Retina (tissue), 1 donor: ENCODE data around the gene ARHGAP42.

Experiments used
- DNase-seq: peaks from one replicate; pipeline ENCODE4 v3.0.0-alpha.2; 2016

ARHGAP42 gene

DNA sequence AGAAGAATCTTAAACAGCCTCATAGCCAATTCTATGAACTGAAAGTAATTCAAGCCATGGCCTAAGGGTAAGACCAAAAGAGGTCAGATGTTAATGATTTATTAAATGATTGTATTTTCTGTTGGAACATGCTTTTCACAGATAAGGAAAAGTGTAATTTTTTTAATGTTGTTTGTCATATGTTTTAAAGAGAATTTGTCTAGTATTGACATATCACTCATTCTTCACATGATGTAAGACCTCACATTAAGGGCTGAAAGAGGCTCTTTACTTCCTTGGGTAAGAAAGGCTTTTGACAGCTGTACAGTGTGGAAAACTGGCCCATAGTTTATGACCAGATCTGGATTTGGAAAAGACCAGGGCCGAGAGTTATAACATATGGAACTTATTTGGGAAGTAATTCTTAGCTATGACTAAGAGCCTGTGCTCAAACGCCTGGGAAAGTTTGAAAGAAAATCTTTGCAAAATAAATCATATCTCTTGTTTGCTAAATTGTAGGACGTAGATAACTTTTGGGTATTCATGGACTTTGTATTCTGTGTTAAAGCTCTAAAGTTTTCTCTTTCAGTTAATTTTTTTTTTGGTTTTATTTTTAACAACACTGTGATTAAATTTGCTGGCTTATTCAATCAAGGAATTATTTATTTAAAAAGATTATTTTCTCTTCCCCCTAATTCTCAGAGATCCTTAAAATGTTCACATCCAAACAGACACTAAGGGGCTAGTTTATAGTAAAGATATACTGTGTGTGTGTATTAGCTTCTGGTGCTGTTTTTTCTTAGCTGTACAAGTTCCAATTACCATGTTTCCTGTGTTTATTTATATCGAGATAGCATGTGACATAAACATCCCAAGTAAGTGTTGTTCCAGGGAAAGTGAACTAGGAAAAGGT is 162.2 kb downstream of the ARHGAP42 start:
- no peak for DNase-seq

DNA sequence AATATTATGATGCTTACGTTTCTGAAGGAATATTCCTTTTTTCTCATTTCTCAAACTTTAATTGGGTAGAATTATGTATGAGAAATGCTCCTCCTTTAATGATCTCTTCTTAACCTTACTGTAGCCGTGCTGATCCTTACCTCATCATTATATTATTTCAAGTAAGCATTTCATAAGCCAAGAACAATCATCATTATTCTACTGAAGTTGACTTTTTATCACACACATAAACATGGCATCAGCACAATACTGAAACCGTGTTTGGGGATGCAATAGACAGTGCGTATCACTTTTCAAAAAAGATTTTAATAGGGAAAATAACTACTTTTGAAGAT is 162.8 kb downstream of the ARHGAP42 start:
- DNase-seq, result no peak

DNA sequence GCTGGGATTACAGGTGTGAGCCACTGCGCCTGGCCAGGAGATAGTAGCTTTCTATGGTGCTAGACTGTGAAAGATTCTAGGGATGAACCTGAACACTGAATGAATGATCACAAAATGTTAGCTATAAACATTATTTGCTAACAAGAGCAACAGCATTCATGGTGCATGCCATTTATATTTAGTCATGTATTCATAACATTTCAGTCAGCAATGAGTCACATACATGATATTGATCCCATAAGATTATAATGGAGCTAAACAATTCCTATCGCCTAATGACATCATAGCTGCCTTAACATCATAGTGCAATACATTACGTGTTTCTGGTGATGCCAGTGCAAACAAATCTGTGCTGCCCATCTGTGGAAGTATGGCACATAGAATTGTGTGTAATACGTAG is 164.1 kb downstream of the ARHGAP42 start:
- DNase-seq, result no peak

DNA sequence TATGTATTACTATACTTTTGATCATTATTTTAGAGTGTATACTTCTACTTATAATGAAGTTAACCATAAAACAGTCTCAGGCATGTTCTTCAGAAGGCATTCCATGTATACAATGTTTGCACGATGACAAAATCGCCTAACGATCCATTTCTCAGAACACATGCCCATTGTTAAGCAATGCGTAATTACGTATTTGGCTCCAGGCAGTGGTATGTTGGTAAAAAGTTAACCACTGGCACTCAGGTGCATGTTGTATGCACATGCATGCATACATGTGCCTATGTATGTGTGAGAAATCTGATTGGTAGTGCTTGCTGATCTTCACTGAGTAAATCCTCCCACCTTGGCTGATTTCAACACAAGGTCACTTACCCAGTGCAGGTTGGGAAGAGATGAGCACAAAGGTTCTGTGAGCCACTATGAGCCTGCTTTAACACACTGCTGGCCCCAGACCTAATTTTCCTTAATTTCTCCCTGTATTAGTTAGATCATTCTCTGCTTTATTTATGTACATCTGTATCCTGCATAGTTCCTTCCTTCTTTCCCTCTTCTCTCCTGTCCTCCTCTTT is 164.6 kb downstream of the ARHGAP42 start:
- no peak for DNase-seq

DNA sequence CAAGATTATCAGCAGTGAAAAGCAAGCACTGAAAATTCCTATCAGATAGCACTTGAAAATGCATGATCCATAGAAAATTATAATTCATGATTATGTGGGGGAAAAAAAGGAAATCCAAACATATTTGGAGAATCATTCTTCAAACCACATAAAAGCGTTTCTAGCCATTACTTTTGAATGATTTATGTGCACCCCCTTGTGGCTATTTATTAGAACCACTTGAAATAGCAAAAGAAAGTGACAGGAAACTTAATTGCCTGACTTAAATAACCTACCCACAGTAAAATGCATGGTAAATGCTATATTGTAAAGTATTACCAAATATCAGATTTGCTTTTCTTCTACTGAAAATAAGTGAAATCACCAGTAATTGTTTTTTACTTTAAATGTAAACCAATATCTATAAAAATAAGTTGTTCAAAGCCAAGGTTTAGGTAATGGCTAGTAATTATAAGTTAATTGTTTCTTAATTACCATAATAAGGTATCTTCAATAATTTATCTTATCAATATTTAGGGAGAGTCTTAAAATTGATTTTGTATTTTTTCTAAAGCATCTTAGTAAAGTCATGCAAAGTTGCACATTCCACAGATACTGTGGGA is 168.5 kb downstream of the ARHGAP42 start:
- DNase-seq, result no peak

DNA sequence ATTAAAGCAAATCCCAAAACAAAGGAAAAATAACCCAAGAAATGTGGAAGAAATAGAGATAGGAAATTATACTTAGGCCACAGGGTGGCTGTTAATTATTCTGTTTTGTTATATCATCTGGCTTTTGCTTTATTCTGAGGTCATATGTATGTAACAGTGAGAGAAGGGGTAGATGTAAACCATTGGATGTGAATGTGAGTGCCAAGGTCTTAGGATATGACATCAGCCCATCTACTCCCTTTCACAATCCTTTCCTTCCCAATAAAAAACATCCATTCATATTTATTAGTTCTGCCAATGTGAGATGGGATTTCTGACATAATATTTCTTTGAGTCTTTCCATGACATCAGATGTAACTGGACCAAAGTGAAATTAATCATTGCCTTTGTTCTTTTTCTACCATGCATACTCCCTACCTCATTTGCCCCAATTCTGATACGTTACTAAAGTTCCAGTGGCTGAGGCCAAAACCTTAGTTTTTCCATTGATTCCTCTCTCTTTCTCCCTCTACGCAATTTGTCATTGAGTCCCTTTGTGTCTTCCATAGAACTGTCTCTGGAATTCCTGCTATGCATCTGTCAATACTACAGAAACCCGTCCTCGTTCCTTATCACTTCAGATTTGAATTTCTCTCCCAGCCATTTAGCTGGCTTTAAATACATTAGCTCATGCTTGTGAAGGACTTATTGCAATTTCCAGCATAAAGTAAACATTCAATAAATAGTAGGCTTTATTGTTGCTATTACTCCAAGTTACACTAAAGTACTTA is 170.3 kb downstream of the ARHGAP42 start:
- no peak for DNase-seq

DNA sequence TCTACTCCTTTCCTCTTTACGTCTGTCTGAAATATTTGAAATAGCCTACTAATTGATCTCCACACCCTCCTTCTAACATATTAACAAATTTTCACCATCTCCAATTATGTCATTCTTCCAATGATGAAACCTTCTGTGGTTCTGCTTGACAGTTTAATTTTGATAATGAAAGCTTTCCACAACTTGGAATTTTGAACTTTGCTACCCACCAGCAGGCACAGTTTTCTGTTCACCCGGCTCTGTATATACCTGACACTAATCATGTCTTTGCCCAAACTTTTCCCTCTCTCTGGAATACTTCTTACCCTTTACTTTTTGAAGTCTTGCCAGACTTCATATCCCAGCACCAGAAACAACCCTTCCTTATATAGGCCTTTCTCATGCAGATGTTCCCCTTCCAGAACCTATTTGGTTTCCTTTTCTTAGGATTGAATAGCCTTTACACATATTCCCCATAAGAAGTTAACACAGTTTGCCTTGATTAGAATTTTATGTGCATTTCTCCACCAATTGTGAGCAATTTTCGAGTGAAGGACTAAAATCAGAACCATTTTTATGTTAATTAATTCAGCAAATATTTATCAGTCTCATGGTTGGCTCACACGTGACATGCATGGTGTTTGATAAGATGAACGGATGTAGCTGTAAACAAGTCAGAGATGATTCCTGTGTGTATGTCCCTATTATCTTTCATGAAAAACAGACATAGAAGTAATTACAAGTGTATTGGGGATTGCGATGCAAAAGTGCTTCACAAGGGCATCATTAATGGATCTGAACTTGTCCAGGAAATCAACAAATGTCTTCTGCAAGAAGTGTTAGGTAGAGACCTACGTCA is 173.4 kb downstream of the ARHGAP42 start:
- no peak for DNase-seq

DNA sequence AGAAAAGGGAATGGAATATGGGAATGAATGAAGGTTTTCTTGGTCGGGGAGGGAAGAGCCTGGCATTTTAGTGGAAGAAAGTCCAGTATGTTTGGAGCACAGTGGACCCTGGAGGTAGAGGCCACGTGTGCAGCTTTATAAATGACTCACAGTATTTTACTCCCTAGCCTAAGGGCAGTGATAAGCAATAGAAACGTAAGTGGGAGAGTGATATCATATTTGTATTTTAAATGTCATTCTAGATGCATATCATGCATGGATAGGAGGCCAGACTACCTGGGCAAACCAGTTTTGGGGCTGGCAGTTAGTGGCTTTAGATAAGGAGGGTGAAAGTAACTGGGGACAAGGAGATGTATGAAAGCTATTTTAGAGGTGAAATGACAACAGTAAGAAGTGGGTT is 174.1 kb downstream of the ARHGAP42 start:
- no peak for DNase-seq

DNA sequence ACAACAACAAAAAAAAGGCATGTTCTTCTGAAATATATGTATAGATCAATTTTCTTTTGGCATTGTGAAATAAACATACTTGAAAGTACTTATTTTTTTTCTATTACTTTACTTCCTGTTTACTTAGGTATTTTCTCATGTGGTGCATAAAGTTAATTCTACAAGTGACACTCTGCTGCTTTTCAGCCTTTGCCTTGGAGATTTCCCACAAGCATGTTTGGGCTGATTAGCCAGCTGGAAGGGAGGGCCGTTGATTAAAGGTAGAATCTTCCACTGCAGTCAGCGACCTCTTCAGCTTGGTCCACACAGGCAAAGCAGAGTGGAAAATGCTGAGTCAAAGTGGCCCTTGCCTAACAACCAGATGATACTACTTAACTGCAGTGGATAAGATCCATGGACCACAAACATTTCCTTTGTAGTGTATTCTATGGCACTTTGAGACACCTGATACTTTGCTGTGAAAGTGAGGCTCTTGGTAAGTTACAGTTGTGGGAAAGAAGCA is 176.0 kb downstream of the ARHGAP42 start:
- DNase-seq, result no peak

DNA sequence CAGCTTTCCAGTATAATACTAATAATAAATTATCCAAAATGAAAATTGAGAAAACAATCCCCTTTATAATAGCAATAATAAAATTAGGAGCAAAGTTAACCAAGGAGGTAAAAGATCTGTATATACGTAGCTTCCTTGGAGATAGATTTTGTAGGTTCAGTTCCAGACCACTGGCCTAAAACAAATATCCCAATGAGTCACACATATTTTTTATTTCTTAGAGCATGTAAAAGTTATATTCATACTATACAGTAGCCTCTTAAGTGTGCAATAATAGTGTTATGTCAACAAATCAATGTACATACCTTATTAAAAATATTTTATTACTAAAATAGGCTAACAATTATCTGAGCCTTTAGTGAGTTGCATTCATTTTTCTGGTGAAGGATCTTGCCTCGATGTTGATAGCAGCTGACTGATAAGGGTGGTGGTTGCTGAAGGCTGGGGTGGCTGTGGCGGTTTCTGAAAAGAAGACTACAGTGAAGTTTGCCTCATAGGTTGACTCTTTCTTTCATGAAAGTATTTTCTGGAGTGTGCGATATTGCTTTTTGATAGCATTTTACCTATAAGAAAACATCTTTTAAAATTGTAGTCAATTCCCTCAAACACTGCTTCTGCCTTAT is 178.5 kb downstream of the ARHGAP42 start:
- no peak for DNase-seq

DNA sequence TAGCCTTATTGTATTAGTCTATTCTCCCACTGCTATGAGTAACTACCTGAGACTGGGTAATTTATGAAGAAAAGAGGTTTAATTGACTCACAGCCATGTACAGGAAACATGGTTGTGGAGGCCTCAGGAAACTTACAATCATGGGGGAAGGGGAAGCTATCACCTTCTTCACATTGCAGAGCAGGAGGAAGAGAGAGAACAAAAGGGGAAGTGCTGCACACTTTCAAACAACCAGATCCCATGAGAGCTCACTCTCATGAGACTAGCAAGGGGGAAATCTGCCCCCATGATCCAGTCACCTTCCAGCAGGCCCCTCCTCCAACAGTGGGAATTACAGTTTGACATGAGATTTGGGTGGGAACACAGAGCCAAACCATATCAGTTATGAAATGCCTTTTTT is 179.4 kb downstream of the ARHGAP42 start:
- DNase-seq, result no peak

DNA sequence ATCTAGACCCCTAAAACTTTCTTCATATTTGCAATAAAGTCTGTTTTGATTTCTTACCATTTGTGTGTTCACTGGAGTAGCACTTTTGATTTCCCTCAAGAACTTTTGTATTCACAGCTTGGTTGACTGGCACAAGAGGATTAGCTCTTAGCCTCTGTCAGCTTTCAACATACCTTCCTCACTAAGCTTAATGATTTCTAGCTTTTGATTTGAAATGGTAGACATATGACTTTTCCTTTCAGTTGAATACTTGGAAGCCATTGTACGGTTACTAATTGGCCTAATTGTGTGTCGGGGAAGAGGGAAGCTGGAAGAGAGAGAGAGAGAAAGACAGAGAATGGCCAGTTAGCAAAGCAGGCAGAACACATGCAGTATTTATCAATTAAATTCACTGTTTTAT is 180.5 kb downstream of the ARHGAP42 start:
- DNase-seq, result no peak

DNA sequence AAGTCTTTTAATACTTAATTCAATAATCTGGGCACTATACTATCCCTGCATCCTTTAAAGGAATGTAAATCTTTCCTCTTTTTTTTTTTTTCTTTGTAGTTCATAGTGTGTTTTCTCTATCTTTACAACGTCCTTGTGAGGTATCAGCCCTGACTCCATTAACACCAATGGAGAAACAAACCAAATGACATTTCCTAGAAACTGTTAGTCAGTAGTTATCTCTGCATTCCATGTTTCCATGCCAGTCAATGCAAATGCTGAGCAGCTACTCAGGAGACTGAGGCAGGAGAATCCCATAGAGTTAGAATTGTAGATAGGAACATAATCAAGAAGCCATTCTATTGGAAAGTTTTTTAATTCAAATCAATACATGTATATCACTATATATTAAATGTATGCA is 182.2 kb downstream of the ARHGAP42 start:
- no peak for DNase-seq

DNA sequence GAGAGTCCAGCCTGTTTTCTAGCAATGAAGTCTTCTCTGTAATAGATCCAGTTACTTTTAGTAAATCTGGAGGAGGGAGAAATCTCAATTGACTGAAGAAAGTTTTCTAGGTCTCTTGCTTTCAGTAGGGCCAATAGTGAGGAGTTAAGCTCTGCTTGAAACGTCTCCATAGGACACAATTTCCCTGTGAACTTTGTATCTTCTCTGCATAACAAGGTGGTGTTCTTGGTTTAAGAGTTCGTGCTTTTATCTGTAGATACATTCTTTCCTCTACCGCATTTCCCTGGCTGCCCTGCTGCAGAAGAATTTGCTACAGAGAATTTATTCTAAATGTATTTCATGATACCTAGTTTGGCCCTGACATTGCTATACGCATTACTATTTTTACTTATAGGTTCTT is 183.1 kb downstream of the ARHGAP42 start:
- no peak for DNase-seq

DNA sequence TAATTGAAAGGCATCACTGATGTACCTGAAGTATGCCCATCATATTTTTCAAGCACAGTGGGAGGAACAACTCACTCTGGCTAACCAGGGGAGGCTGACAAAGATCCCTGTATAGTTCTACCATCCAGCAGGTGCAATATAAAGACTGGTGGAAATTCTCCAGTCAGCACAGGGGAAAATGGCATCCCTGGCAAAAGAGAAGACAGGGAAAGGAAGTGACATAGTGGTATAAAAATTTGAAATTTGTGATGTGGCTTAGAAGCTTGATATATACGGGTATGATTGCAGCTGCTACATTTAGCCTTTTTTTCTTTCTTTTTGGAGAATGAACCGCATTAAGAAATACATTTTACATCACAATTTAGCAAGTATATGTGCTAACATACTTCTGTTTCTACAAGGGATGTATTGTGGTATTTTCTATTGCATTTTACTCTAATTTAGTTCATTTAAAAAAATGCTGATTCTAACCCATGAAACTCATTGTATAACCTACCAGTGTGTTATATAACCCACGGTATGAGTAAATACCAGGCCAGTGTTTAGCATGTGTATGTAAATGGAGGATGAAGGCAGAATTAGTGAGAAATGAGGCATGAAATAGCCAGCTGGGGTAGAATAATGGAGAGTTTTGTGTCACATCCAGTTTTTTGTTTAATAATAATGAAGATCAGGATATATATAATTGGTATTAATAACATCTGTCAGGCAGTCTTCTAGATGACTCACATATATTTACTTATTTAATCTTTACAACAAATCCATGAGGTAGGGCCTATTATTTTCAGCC is 186.1 kb downstream of the ARHGAP42 start:
- no peak for DNase-seq

DNA sequence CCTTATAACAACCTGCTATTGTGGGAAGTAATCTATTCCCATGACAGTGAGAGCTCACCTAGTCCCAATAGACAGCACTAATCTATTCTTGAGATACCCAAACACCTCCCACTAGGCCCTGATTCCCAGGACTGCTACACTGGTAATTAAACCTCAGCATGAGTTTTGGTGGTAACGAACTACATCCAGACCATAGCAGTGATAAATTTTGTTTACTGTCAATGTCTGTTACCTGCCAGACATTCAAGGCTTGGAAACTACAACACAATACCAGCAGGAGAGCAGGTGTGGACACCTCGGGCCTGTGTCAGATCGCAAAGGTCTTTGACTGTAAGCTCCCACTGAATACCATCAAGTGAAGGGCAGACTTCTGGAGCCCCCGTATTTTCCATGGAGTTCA is 187.1 kb downstream of the ARHGAP42 start:
- DNase-seq, result no peak

DNA sequence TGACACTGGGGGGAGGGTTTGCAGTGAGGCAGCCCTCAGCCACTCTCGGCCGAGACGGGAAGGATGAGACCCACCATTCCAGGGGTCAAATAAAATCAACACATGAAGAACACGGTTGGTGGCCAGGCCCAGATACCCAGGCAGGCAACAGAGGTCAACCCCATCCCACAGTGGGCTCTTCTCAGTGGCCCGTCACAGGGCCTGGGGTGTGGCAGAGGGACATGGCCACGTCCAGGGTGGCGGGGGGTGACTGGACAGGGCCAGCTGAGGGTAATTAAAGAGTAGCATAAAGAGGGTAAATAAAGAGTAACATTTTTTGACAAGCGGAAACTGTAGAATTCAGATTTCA is 188.4 kb downstream of the ARHGAP42 start:
- no peak for DNase-seq

DNA sequence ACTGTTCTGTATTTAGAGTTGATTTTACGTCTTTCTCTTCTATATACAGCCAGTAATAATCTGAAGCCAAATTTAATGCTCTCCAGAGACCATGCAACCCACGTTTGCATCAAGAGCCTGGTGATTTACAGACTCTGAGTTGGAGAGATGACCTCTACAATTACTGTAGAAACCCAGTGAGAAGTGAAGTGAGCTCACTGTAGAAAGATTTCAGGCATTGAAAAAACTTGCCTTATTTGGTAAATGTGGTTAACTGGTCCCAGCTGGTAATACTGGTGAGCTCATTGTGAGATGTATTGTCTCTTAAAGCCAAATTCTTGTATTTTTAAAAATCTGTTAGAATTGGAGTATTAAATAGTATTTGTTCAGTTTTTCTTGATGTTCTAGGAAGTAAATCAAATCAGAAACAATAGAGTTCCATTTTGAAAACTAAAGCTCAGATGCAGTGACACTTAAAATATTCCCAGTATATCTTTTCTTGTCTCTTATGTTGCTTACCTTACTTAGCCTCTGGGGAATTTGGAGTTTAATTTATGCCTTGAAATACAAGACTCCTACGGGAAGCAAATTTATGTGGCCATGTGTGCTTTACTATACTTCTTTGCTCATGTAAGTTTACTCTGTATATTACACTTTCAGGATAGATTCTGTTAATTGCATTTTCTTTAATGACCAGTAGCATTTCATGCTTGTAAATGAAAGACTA is 189.9 kb downstream of the ARHGAP42 start:
- no peak for DNase-seq

DNA sequence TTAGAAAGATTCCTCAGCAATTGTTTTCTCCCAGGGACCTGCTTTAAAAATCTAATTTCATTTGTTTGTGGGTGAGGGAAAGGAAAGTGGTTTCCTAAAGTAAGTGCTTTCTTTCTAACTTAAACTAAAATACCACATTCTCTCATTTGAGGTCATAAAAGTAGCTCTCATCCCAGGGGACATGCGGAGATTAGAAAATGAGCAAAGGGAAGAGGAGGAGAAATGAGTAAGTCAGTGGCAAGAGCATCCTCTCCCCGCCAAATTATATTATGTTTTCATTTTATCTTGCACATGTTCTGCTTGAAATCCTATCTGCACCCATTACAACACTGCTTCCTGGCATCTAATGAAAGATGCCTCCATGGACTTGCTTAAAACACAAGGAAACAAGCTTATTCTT is 191.4 kb downstream of the ARHGAP42 start:
- DNase-seq, result no peak

DNA sequence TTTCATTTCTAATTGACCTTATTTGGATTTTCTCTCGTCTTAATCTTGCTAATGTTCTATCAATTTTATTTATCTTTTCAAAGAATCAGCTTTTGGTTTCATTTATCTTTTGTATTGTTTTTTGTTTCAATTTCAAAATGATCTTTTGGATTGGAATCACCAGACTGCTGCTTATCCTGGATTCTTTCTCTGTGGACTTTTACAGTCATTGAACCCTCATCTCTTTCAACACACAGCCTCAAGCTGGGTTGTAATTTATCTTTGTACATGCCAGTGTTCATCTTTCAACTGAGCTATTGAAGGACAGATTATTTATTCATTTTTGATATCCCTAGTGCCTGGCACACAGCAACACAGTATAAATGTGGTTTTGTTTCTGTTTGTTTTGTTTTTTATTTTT is 195.9 kb downstream of the ARHGAP42 start:
- no peak for DNase-seq

DNA sequence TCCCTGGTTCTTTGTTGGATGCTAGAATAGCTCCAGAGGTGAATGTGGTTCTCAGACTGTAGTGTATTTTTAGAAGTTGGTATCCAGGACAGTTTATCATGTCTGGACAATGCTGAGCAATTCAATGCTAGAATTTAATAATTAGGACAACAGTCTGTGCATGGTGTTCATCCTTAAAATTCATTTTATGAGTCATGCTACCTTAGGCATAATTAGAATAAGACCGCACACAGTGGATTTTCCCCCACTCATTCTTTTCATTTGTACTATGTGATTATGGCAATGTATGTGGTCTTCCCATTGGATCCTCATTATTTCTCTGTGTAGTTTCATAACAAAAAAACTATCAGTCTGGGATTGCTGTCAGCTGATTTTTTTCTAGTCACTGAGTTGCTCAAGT is 196.7 kb downstream of the ARHGAP42 start:
- no peak for DNase-seq
